Neural cell (in vitro differentiated cells): ENCODE results near the gene SLC36A4. TPM values are rescaled to one million over a fixed set of nuclear protein-coding genes. Genes with fewer than 3 reads are reported as not detected.

ENCODE experiments used
- H2AFZ ChIP-seq: fragments of 200-600, 300-800 bp; sonication (generic), shearing (Covaris generic); 2 replicates; pipeline ENCODE4 v1.6.0; 2014; ENCODE audit warnings: low read depth, mild to moderate bottlenecking, antibody characterized with exemption, low read length, moderate library complexity
- H3F3A ChIP-seq: fragments of 200-600 bp; shearing (Covaris generic); 2 replicates; pipeline ENCODE4 v1.6.1; 2016; ENCODE audit warnings: mild to moderate bottlenecking, moderate library complexity, mixed read lengths, antibody characterized with exemption, low read length; ENCODE audit not compliant: insufficient read depth, poor library complexity, severe bottlenecking
- H3K27ac ChIP-seq: fragments of 200-600, 300-800 bp; sonication (generic), shearing (Covaris generic); 2 replicates; pipeline ENCODE4 v1.5.1; 2014; ENCODE audit warnings: mild to moderate bottlenecking, low read length, moderate library complexity
- H3K27me3 ChIP-seq: fragments of 300-800, 200-600 bp; sonication (generic), shearing (Covaris generic); 2 replicates; pipeline ENCODE4 v1.6.0; 2014; ENCODE audit warnings: mild to moderate bottlenecking, low read depth, low read length, moderate library complexity; ENCODE audit not compliant: insufficient read depth
- H3K36me3 ChIP-seq: fragments of 300-800, 200-600 bp; sonication (generic), shearing (Covaris generic); 2 replicates; pipeline ENCODE4 v1.5.1; 2014; ENCODE audit warnings: mild to moderate bottlenecking, antibody characterized with exemption, low read length, moderate library complexity; ENCODE audit not compliant: insufficient read depth
- H3K4me2 ChIP-seq: fragments of 300-800, 200-600 bp; sonication (generic), shearing (Covaris generic); 2 replicates; pipeline ENCODE4 v1.6.0; 2014; ENCODE audit warnings: mild to moderate bottlenecking, low read length
- H3K4me3 ChIP-seq: fragments of 300-800, 200-600 bp; sonication (generic), shearing (Covaris generic); 2 replicates; pipeline ENCODE4 v1.5.1; 2014; ENCODE audit warnings: mild to moderate bottlenecking, low read length, moderate library complexity
- H3K79me2 ChIP-seq: fragments of 200-600 bp; shearing (Covaris generic); replicated peaks from 2 replicates; pipeline ENCODE4 v1.6.0; 2014; ENCODE audit warnings: mild to moderate bottlenecking, low read length, moderate library complexity; ENCODE audit not compliant: insufficient read depth
- H3K9ac ChIP-seq: fragments of 300-800, 200-600 bp; sonication (generic), shearing (Covaris generic); 2 replicates; pipeline ENCODE4 v1.6.1; 2016; ENCODE audit warnings: mild to moderate bottlenecking, low read length, mixed read lengths
- H3K9me2 ChIP-seq: fragments of 200-600 bp; shearing (Covaris generic); 2 replicates; pipeline ENCODE4 v1.6.1; 2016; ENCODE audit warnings: mild to moderate bottlenecking, low read length, mixed read lengths; ENCODE audit not compliant: insufficient read depth
- H3K9me3 ChIP-seq: fragments of 200-600, 300-800 bp; sonication (generic), shearing (Covaris generic); 2 replicates; pipeline ENCODE4 v1.6.1; 2016; ENCODE audit warnings: mild to moderate bottlenecking, mixed run types, low read length, moderate library complexity, mixed read lengths
- H4K20me1 ChIP-seq: fragments of 200-600 bp; shearing (Covaris generic); 2 replicates; pipeline ENCODE4 v1.6.1; 2016; ENCODE audit warnings: mild to moderate bottlenecking, mixed run types; ENCODE audit not compliant: insufficient read depth
- CTCF ChIP-seq: fragments of 450-650 bp; IDR thresholded peaks from 2 replicates; pipeline ENCODE4 v1.5.1; 2014; ENCODE audit warnings: antibody characterized with exemption, mild to moderate bottlenecking, moderate library complexity; ENCODE audit not compliant: poor library complexity, severe bottlenecking
- EP300 ChIP-seq: fragments of 450-650 bp; conservative IDR thresholded peaks from 2 replicates; pipeline ENCODE4 v1.6.1; 2014; ENCODE audit warnings: antibody characterized with exemption, mild to moderate bottlenecking, moderate library complexity; ENCODE audit not compliant: poor library complexity, severe bottlenecking
- EZH2 ChIP-seq: fragments of 200-600, 300-800 bp; shearing (Covaris generic), sonication (generic); IDR thresholded peaks from 2 replicates; pipeline ENCODE4 v1.6.1; 2014; ENCODE audit warnings: antibody characterized with exemption, low read length, borderline replicate concordance, mild to moderate bottlenecking; ENCODE audit not compliant: insufficient read depth, poor library complexity, severe bottlenecking
- MXI1 ChIP-seq: fragments of 450-650 bp; conservative IDR thresholded peaks from 2 replicates; pipeline ENCODE4 v1.6.1; 2014; ENCODE audit warnings: antibody characterized with exemption, mild to moderate bottlenecking; ENCODE audit not compliant: poor library complexity, severe bottlenecking
- POLR2AphosphoS5 ChIP-seq: IDR thresholded peaks from 2 replicates; pipeline ENCODE4 v1.6.1; 2012
- RAD21 ChIP-seq: fragments of 450-650 bp; conservative IDR thresholded peaks from 2 replicates; pipeline ENCODE4 v1.6.1; 2014; ENCODE audit warnings: antibody characterized with exemption, mild to moderate bottlenecking, moderate library complexity
- REST ChIP-seq: IDR thresholded peaks from 2 replicates; pipeline ENCODE4 v1.6.1; 2012; ENCODE audit warnings: borderline replicate concordance
- SMC3 ChIP-seq: fragments of 450-650 bp; conservative IDR thresholded peaks from 2 replicates; pipeline ENCODE4 v1.6.1; 2014; ENCODE audit warnings: antibody characterized with exemption, mild to moderate bottlenecking, moderate library complexity; ENCODE audit not compliant: poor library complexity
- TAF1 ChIP-seq: IDR thresholded peaks from 2 replicates; pipeline ENCODE4 v1.6.1; 2012; ENCODE audit warnings: low read depth
- polyA plus RNA-seq: library from polyadenylated mRNA; depleted of rRNA; stranded (reverse); fragments of >200 nt; gene quantifications from 2 replicates; pipeline ENCODE4 v1.2.3, GENCODE V29; 2014

The SLC36A4 gene
- polyA plus RNA-seq, 1 donor from 2014 or later, result 34.9 TPM

GRCh38 chr11:93229876-93230275 lies 32.1 kb upstream of the SLC36A4 start (continued):
- TF ChIP-seq CTCF, result no peak

GRCh38 chr11:93225662-93226061 lies 27.9 kb upstream of the SLC36A4 start:
- H3K36me3 ChIP-seq, result no peaks in the 10 kb centered on the region
- H3F3A ChIP-seq, result no peaks in the 10 kb centered on the region
- no peak overlapping the region for H3K4me3 ChIP-seq
- H3K9me2 ChIP-seq, result no peaks in the 10 kb centered on the region
- no peak overlapping the region for H3K27ac ChIP-seq
- H3K9ac ChIP-seq, result no peak overlapping the region
- H4K20me1 ChIP-seq, result no peaks in the 10 kb centered on the region
- no peaks in the 10 kb centered on the region for H3K27me3 ChIP-seq
- no peak overlapping the region for H3K4me2 ChIP-seq
- no peaks in the 10 kb centered on the region for H3K9me3 ChIP-seq
- no peaks in the 10 kb centered on the region for H3K79me2 ChIP-seq
- H2AFZ ChIP-seq, result no peak overlapping the region
- TF ChIP-seq EP300, result no peak
- peak; percentile 85 for TF ChIP-seq RAD21
- TF ChIP-seq CTCF, result peak; percentile 79
- TF ChIP-seq EZH2, result no peak
- no peak for TF ChIP-seq TAF1
- peak; percentile 83 for TF ChIP-seq SMC3
- no peak for TF ChIP-seq MXI1
- TF ChIP-seq POLR2AphosphoS5, result no peak
- no peak for TF ChIP-seq REST

GRCh38 chr11:93221539-93221938 lies 23.7 kb upstream of the SLC36A4 start:
- Histone ChIP-seq H3F3A (no peaks in the 10 kb centered on the region), H3K9ac (no peak overlapping the region), H3K4me3 (no peak overlapping the region), H3K27me3 (no peaks in the 10 kb centered on the region), H4K20me1 (no peaks in the 10 kb centered on the region), H3K36me3 (no peaks in the 10 kb centered on the region), H2AFZ (no peak overlapping the region), H3K27ac (no peak overlapping the region), H3K4me2 (no peak overlapping the region), H3K9me2 (no peaks in the 10 kb centered on the region), H3K79me2 (no peaks in the 10 kb centered on the region), H3K9me3 (no peaks in the 10 kb centered on the region)
- TF ChIP-seq EZH2, result no peak
- TF ChIP-seq MXI1, result no peak
- no peak for TF ChIP-seq TAF1
- no peak for TF ChIP-seq REST
- TF ChIP-seq POLR2AphosphoS5, result no peak
- TF ChIP-seq EP300, result no peak
- no peak for TF ChIP-seq CTCF
- TF ChIP-seq RAD21, result no peak
- TF ChIP-seq SMC3, result no peak
